Measurements from ENCODE around the gene FHAD1.

FHAD1 gene

DNA sequence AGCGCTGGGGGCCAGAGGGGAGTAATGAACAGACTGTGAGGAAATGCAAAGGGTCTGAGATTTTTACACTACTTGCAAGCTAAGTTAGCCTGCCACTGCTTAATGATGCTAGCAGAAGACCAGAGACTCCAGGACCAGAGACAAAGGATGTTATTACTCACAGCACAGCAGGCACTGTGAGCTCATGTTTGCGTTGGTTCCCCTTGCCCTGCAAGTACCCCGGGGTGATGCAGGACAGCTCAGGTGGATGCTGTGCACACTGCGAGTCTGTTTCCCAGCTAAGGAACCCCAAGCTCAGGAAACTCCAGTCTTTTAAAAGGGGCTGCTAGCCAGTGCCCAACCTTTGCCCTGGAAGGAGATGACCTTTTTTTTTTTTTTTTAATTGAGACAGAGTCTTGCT is 1.2 kb downstream of the FHAD1 start:
- no peak for DNase-seq (ENCODE audit: low spot score)

DNA sequence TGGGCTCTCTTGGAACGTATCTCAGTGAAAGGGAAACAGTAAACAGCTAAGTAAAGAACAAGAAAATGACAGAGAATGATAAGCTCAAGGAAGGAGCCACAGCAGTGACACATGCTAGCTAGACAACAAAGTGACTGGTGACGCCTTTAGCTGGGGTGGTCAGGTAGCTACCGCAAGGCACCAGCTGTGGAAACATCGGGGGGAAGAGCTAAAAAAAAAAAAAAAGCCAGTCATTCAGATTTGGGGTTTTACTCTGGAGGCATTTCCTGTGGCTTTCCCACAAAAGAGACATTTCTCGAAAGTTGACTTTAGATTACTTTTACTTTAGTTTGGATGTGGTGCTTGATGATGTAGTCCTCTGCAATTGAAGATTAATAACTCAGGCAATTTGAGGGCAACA is 2.1 kb downstream of the FHAD1 start:
- DNase-seq (ENCODE audit: low spot score): peak; percentile 58

DNA sequence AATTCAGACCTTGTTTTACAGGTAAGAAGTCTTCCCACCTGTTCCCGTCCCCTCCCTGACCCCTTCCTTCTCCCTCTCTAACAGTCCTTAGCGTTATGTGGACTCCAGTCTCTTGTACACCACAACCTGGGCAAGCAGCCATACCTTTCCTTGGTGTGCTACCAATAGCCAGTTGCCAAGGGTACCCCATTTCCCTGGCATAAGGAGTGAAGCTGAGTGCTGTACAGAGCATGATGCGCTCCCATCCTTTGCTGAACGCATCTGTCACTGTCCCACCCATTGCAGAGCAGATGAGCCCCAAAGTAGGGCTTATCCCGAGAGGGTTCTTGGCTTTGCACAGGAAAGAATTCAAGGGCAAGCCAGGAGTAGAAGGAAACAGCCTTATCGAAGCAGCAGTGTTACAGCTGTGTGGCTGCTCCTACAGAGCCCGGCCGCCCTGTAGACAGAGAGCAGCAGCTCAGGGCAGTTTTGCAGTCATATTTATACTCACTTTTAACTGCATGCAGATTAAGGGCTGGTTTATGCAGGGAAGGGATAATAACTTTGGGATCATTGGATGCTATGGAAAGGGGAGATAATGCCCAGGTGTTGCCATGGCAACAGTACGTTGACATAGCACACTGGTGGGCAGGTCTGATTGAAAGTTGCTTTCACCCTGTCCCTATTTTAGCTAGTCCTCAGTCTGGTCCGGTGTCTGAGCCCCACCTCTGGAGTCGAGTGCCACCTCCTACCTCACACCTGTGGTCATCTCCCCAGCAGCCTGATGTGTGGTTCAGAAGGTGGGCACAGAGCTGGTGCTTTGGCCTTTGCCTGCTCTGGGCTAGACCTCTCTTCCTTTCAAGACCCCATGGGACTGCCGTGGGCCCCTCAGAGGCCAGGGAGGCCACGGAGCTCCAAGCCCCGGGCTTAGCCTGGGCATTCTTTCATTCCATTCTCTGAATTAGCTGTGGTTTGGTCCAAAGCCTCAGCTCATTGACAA is 5.1 kb downstream of the FHAD1 start:
- DNase-seq (ENCODE audit: low spot score): no peak

DNA sequence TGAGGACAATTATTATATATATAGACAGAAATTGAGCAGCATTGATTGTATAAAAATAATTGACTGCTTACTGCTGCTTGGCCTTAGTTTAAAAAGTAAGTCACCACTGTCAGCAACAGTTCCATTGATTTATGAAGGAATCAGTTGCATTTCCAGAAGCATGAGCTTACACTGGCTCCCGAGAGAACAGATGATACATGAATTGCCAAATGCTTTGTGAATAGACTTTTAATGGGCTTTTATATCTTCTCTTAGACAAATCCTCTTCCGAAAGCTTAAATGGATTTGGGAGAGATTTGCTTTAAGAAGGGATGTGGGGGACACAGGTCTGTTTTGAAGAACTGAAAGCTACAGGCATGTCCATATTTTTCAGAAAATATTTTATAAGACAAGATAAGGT is 7.5 kb downstream of the FHAD1 start:
- DNase-seq (ENCODE audit: low spot score): no peak

DNA sequence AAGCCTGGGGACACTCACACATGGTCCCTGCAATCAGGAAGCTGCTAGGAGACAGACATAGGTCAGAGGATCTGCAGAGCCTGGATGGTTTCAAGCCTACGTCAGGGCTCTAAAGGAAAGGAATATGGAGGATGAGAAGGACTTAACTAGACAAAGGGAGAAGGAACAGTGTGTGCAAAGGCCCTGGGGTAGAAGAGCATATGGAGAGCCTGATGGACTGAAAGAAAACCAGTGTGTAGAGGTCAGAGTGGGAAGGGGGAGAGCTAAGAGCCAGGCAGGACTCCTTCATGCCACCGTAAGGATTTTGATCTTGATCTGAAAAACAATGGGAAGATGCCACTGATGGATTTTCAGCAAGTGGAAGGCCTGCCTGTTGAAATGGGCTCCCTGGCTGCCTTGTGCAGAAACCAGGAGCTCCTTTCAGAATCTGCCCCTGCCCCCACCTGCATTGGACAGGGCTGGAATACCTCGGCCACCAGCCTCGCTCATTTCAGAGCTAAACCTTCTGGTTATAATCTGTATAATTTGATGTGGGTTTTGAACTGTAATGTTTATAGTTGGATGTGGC is 8.6 kb downstream of the FHAD1 start:
- DNase-seq (ENCODE audit: low spot score): no peak

DNA sequence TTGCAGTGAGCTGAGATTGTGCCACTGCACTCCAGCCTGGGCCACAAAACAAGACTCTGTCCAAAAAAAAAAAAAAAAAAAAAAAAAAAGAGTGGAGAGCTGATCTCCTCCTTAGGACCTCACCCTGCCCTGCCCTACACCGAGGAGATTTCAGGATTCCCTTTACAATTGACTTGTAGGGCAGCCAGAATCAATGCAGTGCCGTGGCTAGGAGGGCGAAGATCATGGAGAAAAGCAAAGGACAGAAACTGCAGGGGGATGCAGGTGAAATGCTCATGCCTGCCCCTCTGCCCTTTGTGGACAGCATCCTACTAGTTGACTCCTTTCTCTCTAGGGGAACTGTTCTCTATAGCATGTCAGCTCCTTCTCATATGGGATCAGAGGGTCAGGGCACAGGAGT is 9.6 kb downstream of the FHAD1 start:
- DNase-seq (ENCODE audit: low spot score): no peak

DNA sequence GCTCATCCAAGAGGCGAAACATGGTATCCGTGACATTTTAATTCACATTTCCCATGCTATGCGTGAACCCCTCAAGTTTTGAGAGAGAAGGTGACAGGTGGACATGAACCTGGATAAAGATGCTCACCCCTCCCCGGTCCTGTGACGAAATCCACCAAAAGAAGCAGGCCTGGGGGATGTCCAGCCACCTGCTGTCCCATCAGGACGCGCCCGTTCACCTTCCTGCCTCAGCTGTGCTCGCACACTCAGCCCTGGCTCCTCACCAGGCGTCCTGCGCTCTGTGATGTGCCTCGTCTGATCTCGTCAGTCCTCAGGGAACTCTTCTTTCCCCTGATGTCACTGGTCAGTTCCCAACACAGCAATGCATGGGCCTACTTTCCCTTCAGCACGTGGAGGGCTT is 10.3 kb downstream of the FHAD1 start:
- DNase-seq (ENCODE audit: low spot score): no peak

DNA sequence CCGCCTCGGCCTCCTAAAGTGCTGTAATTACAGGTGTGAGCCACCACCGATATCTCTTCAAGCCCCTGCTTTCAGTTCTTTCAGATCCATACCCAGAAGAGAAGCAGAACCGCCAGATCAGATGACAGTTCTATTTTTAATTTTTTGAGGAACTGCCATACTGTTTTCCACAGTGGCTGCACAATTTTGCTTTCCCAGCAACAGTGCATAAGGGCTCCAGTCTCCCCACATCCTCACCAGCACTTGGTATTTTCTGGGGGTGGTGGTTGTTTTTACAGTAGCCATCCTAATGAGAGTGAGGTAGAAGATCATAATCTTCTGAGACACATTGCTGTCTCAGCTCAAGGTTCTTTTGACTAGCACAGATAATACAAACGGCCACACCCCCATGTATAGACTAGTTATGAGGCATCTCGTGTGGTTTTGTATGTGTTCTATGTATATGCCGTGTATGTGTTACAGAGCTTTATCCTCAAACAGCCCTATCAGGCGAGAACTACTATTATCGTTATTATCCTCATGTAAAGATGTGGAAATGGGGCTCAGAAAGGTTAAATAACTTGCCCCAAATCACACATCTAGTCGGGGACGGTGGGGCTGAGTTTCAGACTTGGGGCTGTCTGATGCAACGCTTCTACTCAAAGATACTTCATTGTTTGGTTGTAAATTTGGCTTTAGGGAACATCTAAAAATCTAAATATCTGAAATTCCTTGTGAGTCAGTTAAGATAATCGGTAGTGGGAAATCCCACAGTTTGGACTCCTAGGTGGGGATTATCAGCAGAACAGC is 12.0 kb downstream of the FHAD1 start:
- DNase-seq (ENCODE audit: low spot score): no peak

DNA sequence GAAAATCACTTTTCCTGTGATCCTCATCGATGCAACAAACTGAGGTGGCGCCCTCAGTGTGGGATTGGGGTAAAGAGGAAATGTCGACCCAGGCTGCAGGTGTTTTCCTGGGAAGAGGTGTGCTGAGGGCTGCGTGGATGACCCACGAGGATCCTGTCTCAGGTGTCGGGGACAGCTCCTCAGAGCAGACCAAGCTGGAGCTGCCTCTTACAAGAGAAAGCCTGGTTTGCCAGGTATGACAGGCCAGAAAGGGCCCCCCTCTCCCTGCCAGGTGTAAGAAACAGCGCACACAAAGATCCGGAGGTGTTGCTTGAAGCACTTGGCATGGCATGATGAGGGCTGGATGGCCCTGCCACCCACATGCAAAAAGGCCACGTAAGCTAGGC is 12.6 kb downstream of the FHAD1 start:
- DNase-seq (ENCODE audit: low spot score): no peak

DNA sequence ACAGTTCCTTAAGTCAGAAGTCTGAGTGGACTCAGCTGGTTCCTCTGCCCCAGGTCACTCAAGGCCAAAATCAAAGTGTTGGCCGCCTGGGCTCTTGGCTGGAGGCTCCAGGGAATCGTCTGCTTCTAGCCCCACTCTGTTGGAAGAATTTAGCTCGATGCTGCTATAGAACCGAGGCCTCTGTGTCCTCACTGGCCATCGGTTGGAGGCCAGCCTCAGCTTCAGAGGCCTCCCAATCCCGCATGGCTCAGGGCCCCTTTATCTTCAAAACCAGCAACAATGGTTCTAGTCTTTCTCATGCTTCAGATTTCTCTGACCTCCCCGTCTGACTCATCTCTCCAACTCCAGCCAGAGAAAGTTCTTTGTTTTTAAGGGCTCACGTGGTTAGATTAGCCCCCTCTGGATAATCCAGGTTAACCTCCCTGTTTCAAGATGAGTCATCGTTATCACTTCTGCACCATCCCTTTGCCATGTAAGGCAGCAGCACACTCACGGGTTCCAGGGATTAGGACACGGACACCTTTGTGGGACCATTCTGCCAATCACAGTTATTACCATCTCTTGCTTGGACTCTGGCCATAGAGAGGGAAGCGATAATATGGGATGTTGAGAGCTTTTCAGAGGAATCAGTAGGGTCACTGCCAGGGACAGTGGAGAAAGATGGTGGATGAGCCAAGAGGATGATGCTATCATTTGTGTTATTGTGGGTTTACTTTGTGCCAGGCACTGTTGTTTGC is 13.6 kb downstream of the FHAD1 start:
- no peak for DNase-seq (ENCODE audit: low spot score)

DNA sequence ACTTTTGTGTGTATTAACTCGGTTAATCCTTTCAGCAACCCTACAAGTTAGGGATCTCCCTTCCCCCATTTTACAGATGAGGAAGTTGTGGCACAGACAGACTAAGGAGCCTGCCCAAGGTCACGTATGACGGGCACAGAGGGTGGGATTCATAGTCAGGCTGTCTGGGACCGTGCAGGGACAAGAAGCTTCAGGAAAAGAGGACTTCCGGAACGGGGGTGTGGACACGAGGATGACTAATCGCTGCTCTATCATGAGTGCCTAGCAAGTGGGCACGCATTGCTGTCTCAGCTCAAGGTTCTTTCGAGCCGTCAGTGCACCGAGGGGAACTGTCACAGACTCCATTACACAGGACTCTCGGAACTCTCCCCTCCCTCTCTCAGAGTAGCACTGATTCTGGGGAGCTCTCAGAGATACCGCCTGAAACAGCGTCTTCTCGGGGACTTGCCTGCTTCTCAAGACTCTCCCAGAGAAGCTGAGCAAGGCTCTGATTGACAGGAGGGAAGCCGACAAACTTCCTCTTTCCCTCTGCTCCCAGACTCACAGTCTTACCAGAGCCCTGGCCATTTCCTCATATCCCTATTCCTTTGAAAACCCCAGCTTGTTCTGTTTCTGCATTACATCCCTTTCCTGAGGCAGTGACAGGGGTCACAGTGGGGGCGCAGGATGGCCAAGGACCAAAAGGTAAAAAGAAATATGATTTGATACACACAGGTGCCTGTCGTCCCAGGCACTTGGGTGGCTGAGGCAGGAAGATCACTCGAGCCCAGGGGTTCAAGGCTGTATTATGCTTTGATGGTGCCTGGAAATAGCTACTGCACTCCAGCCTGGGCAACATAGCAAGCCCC is 14.4 kb downstream of the FHAD1 start:
- DNase-seq (ENCODE audit: low spot score): no peak

DNA sequence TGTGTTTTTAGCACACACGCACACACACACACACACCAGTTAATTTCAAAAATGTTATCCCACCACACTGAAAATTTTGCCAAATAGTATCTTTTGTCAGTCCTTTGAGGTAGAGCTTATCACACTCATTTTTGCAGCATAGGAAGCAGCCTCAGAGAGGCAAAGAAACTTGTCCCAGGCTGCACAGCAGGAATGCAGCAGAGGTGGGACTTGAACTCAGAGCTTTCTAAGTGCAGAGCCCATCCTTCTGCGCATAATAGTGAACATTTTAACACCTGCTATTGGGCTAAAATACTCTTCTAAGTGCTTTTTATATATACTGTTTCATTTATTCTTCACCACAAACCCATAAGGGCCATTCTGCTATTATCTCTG is 15.0 kb downstream of the FHAD1 start:
- DNase-seq (ENCODE audit: low spot score): no peak

DNA sequence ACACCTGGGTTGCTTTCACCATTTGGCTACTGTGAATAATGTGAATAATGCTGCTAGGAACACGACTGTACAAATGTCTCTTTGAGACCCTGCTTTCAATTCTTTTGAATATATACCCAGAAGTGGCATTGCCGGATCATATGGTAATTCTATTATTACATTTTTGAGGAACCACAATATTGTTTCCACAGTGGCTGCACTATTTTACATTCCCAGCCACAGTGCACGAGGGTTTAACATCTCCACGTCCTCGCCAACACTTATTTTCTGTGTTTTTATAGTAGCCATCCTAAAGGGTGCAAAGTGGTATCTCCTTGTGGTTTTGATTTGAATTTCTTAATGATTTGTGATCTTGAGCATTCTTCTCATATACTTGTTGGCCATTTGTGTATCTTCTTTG is 15.7 kb downstream of the FHAD1 start:
- no peak for DNase-seq (ENCODE audit: low spot score)

DNA sequence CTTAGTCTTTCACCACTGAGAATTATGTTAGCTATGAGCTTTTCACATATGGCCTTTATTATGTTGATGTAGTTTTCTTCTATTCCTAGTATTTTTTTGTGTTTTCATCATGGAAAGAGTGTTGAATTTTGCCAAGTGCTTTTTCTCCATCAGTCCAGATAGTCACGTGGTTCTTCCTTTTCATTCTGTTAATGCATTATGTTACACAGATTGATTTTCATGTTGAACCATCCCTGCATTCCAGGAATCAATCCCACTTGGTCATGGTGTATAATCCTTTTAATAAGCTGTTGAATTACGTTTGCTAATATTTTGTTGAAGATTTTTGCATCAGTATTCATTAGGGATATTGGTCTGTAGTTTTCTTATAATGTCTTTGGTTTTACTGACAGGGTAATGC is 17.7 kb downstream of the FHAD1 start:
- no peak for DNase-seq (ENCODE audit: low spot score)

DNA sequence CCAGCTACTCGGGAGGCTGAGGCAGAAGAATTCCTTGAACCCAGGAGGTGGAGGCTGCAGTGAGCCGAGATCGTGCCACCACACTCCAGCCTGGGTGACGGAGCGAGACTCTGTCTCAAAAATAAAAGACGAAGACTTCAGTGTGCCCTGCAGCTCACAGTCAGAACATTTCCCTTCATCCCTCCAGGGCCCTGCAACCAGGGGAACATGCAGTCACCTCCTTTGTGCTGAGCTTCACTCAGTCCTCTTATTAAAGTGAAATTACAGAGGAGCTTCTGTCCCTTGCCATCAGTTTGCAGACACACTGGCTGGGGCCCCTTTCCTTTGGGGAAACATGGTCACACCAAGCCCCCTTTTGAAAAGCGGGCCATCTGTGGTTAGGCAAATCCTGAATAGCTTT is 24.2 kb downstream of the FHAD1 start:
- DNase-seq (ENCODE audit: low spot score): no peak

DNA sequence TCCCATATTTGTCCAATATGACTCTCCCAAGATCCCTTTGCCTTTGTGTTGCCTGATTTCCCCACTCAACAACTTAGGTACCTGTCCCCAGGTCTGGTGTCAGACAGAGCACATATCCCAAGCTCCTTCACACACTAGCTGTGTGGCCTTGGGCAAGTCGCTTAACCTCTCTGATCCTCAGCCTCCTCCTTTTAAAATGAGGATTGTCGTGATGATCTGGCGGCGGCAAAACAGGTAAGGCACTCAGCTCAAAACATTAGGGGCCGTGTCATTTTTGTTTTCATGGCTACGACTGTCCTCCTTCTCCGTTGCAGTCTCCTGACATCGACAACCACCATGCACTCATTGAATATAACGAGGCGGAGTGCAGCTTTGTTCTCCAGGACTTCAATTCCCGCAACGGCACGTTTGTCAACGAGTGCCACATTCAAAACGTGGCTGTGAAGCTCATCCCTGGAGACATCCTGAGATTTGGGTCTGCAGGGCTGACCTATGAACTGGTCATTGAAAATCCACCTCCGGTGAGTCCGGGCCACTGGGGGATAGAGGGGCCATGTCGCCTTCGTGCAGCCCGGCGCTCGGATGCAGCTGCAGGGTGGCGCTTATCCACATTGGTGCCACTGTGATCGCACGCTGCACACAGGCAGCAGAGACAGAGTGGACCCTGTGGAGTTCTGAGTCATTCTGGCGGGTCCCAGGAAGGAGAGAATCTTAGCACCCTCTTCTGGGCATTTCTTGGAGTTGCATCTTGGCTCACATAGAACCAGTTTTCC is 25.2 kb downstream of the FHAD1 start:
- peak; percentile 36 for DNase-seq (ENCODE audit: low spot score)

DNA sequence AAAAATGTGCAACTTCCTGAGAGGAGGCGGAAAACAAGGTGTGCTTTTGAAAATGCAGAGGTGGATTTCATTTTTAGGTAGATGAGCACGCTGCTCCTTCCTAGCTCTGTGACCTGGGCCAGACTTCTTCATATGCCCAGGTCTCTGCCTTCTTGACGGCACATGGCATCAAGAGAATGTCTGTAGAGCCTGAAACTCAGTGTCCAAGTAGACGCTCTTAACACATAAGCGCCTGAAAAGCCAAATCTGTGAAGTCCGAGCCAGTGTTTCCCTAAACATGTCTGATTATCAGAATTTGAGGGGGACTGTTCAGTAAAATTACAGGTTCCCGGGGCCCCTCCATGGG is 25.7 kb downstream of the FHAD1 start:
- DNase-seq (ENCODE audit: low spot score): no peak

DNA sequence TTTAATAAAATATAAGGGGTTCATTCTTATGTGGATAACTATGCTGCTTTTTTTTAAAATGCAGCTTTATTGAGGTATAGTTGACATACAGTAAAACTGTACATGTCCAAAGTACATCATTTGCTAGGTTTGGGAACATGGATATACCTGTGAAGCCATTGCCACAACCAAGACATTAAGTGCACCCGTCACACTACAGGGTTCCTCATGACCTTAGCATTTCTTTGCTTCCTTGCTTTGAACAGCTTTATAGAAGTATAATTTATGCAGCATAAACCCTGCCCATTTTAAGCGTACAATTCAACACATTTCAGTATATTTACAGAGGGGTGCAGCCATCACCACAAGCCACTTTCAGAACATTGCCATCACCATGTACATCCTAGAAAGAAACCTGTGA is 26.3 kb downstream of the FHAD1 start:
- DNase-seq (ENCODE audit: low spot score): no peak

DNA sequence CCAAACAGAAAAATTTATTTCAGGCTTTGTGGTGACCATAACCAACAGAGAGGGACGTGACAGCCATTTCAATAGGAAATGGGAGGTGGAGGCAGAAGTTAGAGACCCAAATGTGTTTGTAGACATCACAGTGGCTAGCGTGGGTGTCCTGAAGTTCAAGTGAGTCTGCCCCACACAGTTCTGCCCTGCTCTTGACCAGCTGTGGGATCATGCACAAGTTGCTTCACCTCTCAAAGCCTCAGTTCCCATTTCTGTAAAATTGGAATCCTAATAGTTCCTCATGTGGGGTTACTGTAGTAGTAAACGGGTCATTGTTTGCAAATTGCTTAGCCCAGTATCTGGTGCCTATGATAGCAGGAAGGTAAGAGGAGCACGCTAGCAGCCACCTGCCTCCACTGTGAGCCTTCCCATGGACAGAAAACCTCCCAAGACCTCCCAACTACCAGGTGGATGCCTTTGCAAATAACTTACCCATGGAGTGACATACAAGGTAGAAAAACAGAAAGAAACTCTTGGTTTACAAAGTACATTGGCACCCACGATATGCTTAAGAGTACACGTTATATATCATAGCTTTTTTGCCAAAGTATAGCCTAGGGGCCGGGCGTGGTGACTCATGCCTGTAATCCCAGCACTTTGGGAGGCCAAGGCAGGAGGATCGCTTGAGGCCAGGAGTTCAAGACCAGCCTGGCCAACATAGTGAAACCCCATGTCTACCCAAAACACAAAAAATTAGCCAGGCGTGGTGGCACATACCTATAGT is 29.1 kb downstream of the FHAD1 start:
- no peak for DNase-seq (ENCODE audit: low spot score)
